ENCODE data around the gene SORCS1. TPM values are rescaled to one million over a fixed set of nuclear protein-coding genes. Genes with fewer than 3 reads are reported as not detected.

The SORCS1 gene
- total and polyA plus RNA-seq, 2 experiments from 2014 or later = 45.6 to 73.0 TPM

GRCh38 chr10:106780632-106781031, 383.9 kb downstream of the SORCS1 start:
- Histone ChIP-seq H3K36me3 (no peaks in the 10 kb centered on the region), H3K27me3 (no peaks in the 10 kb centered on the region), H3K4me1 (ENCODE audit: low read depth) (peaks cover 4% of the 10 kb centered on the region), H3K9me3 (ENCODE audit: low read depth) (no peaks in the 10 kb centered on the region), H3K4me3 (no peak overlapping the region), H3K27ac (no peak overlapping the region)
- DNase-seq (ENCODE audit: low read depth in 1 of 2, low spot score in 1 of 2) = no peak
- no peak for TF ChIP-seq CTCF (IDR thresholded peaks at IDR 0.05; ENCODE audit: low read depth, low read length)

- Histone ChIP-seq H3K4me1 (ENCODE audit: low read depth) (peaks cover 4% of the 10 kb centered on the region), H3K4me3 (no peak overlapping the region), H3K27ac (no peak overlapping the region), H3K9me3 (ENCODE audit: low read depth) (no peaks in the 10 kb centered on the region), H3K36me3 (no peaks in the 10 kb centered on the region), H3K27me3 (no peaks in the 10 kb centered on the region)
- no peak for TF ChIP-seq CTCF (IDR thresholded peaks at IDR 0.05; ENCODE audit: low read depth, low read length)
- DNase-seq (ENCODE audit: low read depth in 1 of 2, low spot score in 1 of 2) = no peak
Observed at GRCh38 chr10:106777841-106778240, 386.7 kb downstream of the SORCS1 start.

GRCh38 chr10:106775127-106775526, 389.4 kb downstream of the SORCS1 start:
- no peak overlapping the region for H3K27ac ChIP-seq
- no peak for DNase-seq (ENCODE audit: low read depth in 1 of 2, low spot score in 1 of 2)
- TF ChIP-seq CTCF (IDR thresholded peaks at IDR 0.05; ENCODE audit: low read depth, low read length) = no peak

GRCh38 chr10:106772957-106773356, 391.5 kb downstream of the SORCS1 start:
- no peak for DNase-seq (ENCODE audit: low read depth in 1 of 2, low spot score in 1 of 2)

More at GRCh38 chr10:106775127-106775526, 389.4 kb downstream of the SORCS1 start:
- no peak overlapping the region for H3K4me3 ChIP-seq
- H3K27me3 ChIP-seq = no peaks in the 10 kb centered on the region
- H3K36me3 ChIP-seq = no peaks in the 10 kb centered on the region
- no peaks in the 10 kb centered on the region for H3K4me1 ChIP-seq (ENCODE audit: low read depth)
- H3K9me3 ChIP-seq (ENCODE audit: low read depth) = no peaks in the 10 kb centered on the region

GRCh38 chr10:106771154-106771553, 393.4 kb downstream of the SORCS1 start:
- no peak for DNase-seq (ENCODE audit: low read depth in 1 of 2, low spot score in 1 of 2)
- H3K9me3 ChIP-seq (ENCODE audit: low read depth) = no peaks in the 10 kb centered on the region
- H3K36me3 ChIP-seq = no peaks in the 10 kb centered on the region
- H3K4me3 ChIP-seq = no peak overlapping the region
- H3K27ac ChIP-seq = no peak overlapping the region
- H3K4me1 ChIP-seq (ENCODE audit: low read depth) = no peaks in the 10 kb centered on the region
- no peak for TF ChIP-seq CTCF (IDR thresholded peaks at IDR 0.05; ENCODE audit: low read depth, low read length)
- no peaks in the 10 kb centered on the region for H3K27me3 ChIP-seq

More at GRCh38 chr10:106772957-106773356, 391.5 kb downstream of the SORCS1 start:
- Histone ChIP-seq H3K27ac (no peak overlapping the region), H3K27me3 (no peaks in the 10 kb centered on the region), H3K9me3 (ENCODE audit: low read depth) (no peaks in the 10 kb centered on the region), H3K4me1 (ENCODE audit: low read depth) (no peaks in the 10 kb centered on the region), H3K36me3 (no peaks in the 10 kb centered on the region), H3K4me3 (no peak overlapping the region)
- TF ChIP-seq CTCF (IDR thresholded peaks at IDR 0.05; ENCODE audit: low read depth, low read length) = no peak

- no peak for DNase-seq (ENCODE audit: low read depth in 1 of 2, low spot score in 1 of 2)
- Histone ChIP-seq H3K4me3 (no peak overlapping the region), H3K4me1 (ENCODE audit: low read depth) (no peaks in the 10 kb centered on the region), H3K36me3 (no peaks in the 10 kb centered on the region), H3K9me3 (ENCODE audit: low read depth) (no peaks in the 10 kb centered on the region), H3K27ac (no peak overlapping the region), H3K27me3 (no peaks in the 10 kb centered on the region)
- no peak for TF ChIP-seq CTCF (IDR thresholded peaks at IDR 0.05; ENCODE audit: low read depth, low read length)
Observed at GRCh38 chr10:106768204-106768603, 396.3 kb downstream of the SORCS1 start.
